H9 (cell line): Measurements from ENCODE around the gene S100A6. TPM values are rescaled to one million over a fixed set of nuclear protein-coding genes. Genes with fewer than 3 reads are reported as not detected.

Source experiments
- DNase-seq: peaks from one replicate; pipeline ENCODE4 v3.0.0-alpha.2; 2017
- H2AFZ ChIP-seq: one replicate; pipeline ENCODE4 v1.6.1; 2013; ENCODE audit warnings: mild to moderate bottlenecking, low read length, control low read depth, moderate library complexity
- H2AK5ac ChIP-seq: 2 replicates; pipeline ENCODE4 v1.6.1; 2013; ENCODE audit warnings: low read length, control low read depth, mixed read lengths; ENCODE audit not compliant: insufficient read length
- H2BK120ac ChIP-seq: one replicate; pipeline ENCODE4 v1.6.1; 2013; ENCODE audit warnings: low read depth, mild to moderate bottlenecking, low read length, control low read depth, inconsistent platforms; ENCODE audit not compliant: poor library complexity, severe bottlenecking
- H2BK12ac ChIP-seq: 2 replicates; pipeline ENCODE4 v1.6.1; 2013; ENCODE audit warnings: low read length, control low read depth, mixed read lengths, low read depth; ENCODE audit not compliant: insufficient read length
- H2BK15ac ChIP-seq: 2 replicates; pipeline ENCODE4 v1.6.1; 2013; ENCODE audit warnings: low read depth, low read length, control low read depth
- H2BK20ac ChIP-seq: one replicate; pipeline ENCODE4 v1.6.1; 2013; ENCODE audit warnings: low read depth, mild to moderate bottlenecking, low read length, control low read depth, inconsistent platforms; ENCODE audit not compliant: poor library complexity, severe bottlenecking
- H2BK5ac ChIP-seq: 2 replicates; pipeline ENCODE4 v1.6.1; 2013; ENCODE audit warnings: low read length, control low read depth, mixed read lengths; ENCODE audit not compliant: insufficient read length
- H3K14ac ChIP-seq: 2 replicates; pipeline ENCODE4 v1.6.1; 2013; ENCODE audit warnings: low read length, control low read depth; ENCODE audit not compliant: insufficient read depth
- H3K18ac ChIP-seq: 2 replicates; pipeline ENCODE4 v1.6.1; 2013; ENCODE audit warnings: low read depth, mild to moderate bottlenecking, mixed read lengths, low read length, control low read depth; ENCODE audit not compliant: insufficient read length
- H3K23ac ChIP-seq: 2 replicates; pipeline ENCODE4 v1.6.1; 2013; ENCODE audit warnings: low read length, control low read depth, mixed read lengths, low read depth; ENCODE audit not compliant: insufficient read length
- H3K23me2 ChIP-seq: 2 replicates; pipeline ENCODE4 v1.6.1; 2013; ENCODE audit warnings: low read depth, mild to moderate bottlenecking, mixed read lengths, low read length, control low read depth; ENCODE audit not compliant: insufficient read length, poor library complexity, severe bottlenecking
- H3K27ac ChIP-seq: 2 replicates; pipeline ENCODE4 v1.5.1; 2013; ENCODE audit warnings: low read length, control low read depth, mixed read lengths, low read depth; ENCODE audit not compliant: insufficient read length
- H3K27me3 ChIP-seq: 2 replicates; pipeline ENCODE4 v1.6.1; 2013; ENCODE audit warnings: low read length, control low read depth, inconsistent platforms; ENCODE audit not compliant: insufficient read depth
- H3K4ac ChIP-seq: 2 replicates; pipeline ENCODE4 v1.6.1; 2013; ENCODE audit warnings: low read depth, mild to moderate bottlenecking, control low read depth, inconsistent platforms, low read length, moderate library complexity
- H3K4me1 ChIP-seq: 2 replicates; pipeline ENCODE4 v1.6.1; 2013; ENCODE audit warnings: low read length, control low read depth, inconsistent platforms; ENCODE audit not compliant: insufficient read depth
- H3K4me2 ChIP-seq: 2 replicates; pipeline ENCODE4 v1.6.1; 2013; ENCODE audit warnings: low read length, control low read depth, mixed read lengths; ENCODE audit not compliant: insufficient read length, insufficient read depth
- H3K56ac ChIP-seq: 2 replicates; pipeline ENCODE4 v1.6.1; 2013; ENCODE audit warnings: low read depth, mild to moderate bottlenecking, mixed read lengths, low read length, control low read depth; ENCODE audit not compliant: insufficient read length
- H3K79me1 ChIP-seq: 2 replicates; pipeline ENCODE4 v1.6.1; 2013; ENCODE audit warnings: low read depth, mild to moderate bottlenecking, moderate library complexity, low read length, control low read depth, inconsistent platforms; ENCODE audit not compliant: insufficient read depth, poor library complexity, severe bottlenecking
- H3K79me2 ChIP-seq: 2 replicates; pipeline ENCODE4 v1.6.1; 2013; ENCODE audit warnings: low read length, control low read depth, inconsistent platforms; ENCODE audit not compliant: insufficient read depth
- H3K9ac ChIP-seq: 2 replicates; pipeline ENCODE4 v1.6.1; 2013; ENCODE audit warnings: low read length, control low read depth, mixed read lengths; ENCODE audit not compliant: insufficient read length; ENCODE audit errors: extremely low read depth
- H3K9me3 ChIP-seq: one replicate; pipeline ENCODE4 v1.6.1; 2013; ENCODE audit warnings: low read depth, low read length, inconsistent platforms; ENCODE audit not compliant: control insufficient read depth
- H3T11ph ChIP-seq: one replicate; pipeline ENCODE4 v1.6.1; 2013; ENCODE audit warnings: mild to moderate bottlenecking, low read length, control low read depth, inconsistent platforms
- H4K20me1 ChIP-seq: one replicate; pipeline ENCODE4 v1.6.1; 2013; ENCODE audit not compliant: control insufficient read depth, insufficient read length, insufficient read depth
- H4K5ac ChIP-seq: 2 replicates; pipeline ENCODE4 v1.6.1; 2013; ENCODE audit warnings: low read depth, mild to moderate bottlenecking, mixed read lengths, low read length, control low read depth; ENCODE audit not compliant: insufficient read length
- H4K8ac ChIP-seq: replicated peaks from 2 replicates; pipeline ENCODE4 v1.6.1; 2013; ENCODE audit warnings: low read length, control low read depth, mixed read lengths, low read depth; ENCODE audit not compliant: insufficient read length
- H4K91ac ChIP-seq: 2 replicates; pipeline ENCODE4 v1.6.1; 2013; ENCODE audit warnings: low read depth, mild to moderate bottlenecking, moderate library complexity, mixed read lengths, low read length, control low read depth; ENCODE audit not compliant: insufficient read length
- H3K27ac Mint-ChIP-seq, 3 experiments: 2 replicates in 2 of 3; 3 replicates in 1 of 3; pipeline ENCODE4 v1.8.0; 2020 to 2021; ENCODE audit warnings: mixed read lengths in 3 of 3, mild to moderate bottlenecking in 1 of 3, moderate library complexity in 1 of 3
- H3K27me3 Mint-ChIP-seq: 2 replicates; pipeline ENCODE4 v1.8.0; 2021; ENCODE audit warnings: low read depth, mild to moderate bottlenecking, moderate library complexity, mixed read lengths
- H3K36me3 Mint-ChIP-seq, 3 experiments: 2 replicates in 2 of 3; 3 replicates in 1 of 3; pipeline ENCODE4 v1.8.0; 2020 to 2021; ENCODE audit warnings: low read depth in 3 of 3, mixed read lengths in 3 of 3; ENCODE audit not compliant: insufficient read depth in 1 of 3
- H3K4me1 Mint-ChIP-seq, 2 experiments: 2 replicates each; pipeline ENCODE4 v1.8.0; 2020; ENCODE audit warnings: mixed read lengths in 2 of 2
- H3K4me3 Mint-ChIP-seq, 2 experiments: 2 replicates in 1 of 2; 3 replicates in 1 of 2; pipeline ENCODE4 v1.8.0; 2020 to 2021; ENCODE audit warnings: mild to moderate bottlenecking in 2 of 2, mixed read lengths in 2 of 2, moderate library complexity in 1 of 2
- H3K9me3 Mint-ChIP-seq, 2 experiments: 2 replicates in 1 of 2; 3 replicates in 1 of 2; pipeline ENCODE4 v1.8.0; 2020; ENCODE audit warnings: mild to moderate bottlenecking in 2 of 2, mixed read lengths in 2 of 2, moderate library complexity in 1 of 2
- CTCF ChIP-seq: fragments of 200-600 bp; sonication (generic); conservative IDR thresholded peaks from 3 replicates; pipeline ENCODE4 v1.8.0; 2021; ENCODE audit warnings: antibody characterized with exemption, mild to moderate bottlenecking
- WGBS: extraction: QIAGEN DNeasy Blood & Tissue Kit; methylation state at CpG from one replicate; pipeline ENCODE4 v1.1.7; 2013; ENCODE audit warnings: missing lambda C conversion rate, low lambda C conversion rate, mixed read lengths; ENCODE audit not compliant: insufficient read length; ENCODE audit errors: extremely low coverage; 5-methylcytosine and 5-hydroxymethylcytosine counted together
- total RNA-seq: library from RNA; stranded (reverse); gene quantifications from 2 replicates; pipeline ENCODE4 v1.2.1, GENCODE V29; 2021

S100A6 gene
- total RNA-seq, 1 experiment from 2014 or later, result not detected

- no peak overlapping the region for H2BK120ac ChIP-seq
- no peak overlapping the region for H2BK20ac ChIP-seq
- no CpG with 5 or more reads among the region's 2 CpGs for WGBS
- no peak overlapping the region for H4K8ac ChIP-seq
- no peaks in the 10 kb centered on the region for H3K79me1 ChIP-seq
- H4K20me1 ChIP-seq, result no peaks in the 10 kb centered on the region
- H2AK5ac ChIP-seq, result no peak overlapping the region
- H3K27ac ChIP-seq, result no peak overlapping the region
- no peaks in the 10 kb centered on the region for H3K9me3 ChIP-seq
- no peak overlapping the region for H3K9ac ChIP-seq
- no peak overlapping the region for H3K4ac ChIP-seq
- Mint-ChIP-seq H3K4me1 (peaks cover 32 to 40% of the 10 kb centered on the region in 2 experiments), H3K27me3 (peaks cover 5% of the 10 kb centered on the region), H3K27ac (no peak overlapping the region), H3K4me3 (peak overlapping the region; percentile 60 to 72; a peak in 4 of 5 replicates), H3K36me3 (no peaks in the 10 kb centered on the region), H3K9me3 (no peaks in the 10 kb centered on the region)
- H3K18ac ChIP-seq, result no peak overlapping the region
- no peak overlapping the region for H4K5ac ChIP-seq
- no peak overlapping the region for H3K14ac ChIP-seq
- no peak overlapping the region for H3T11ph ChIP-seq
- H2BK5ac ChIP-seq, result no peak overlapping the region
- no peaks in the 10 kb centered on the region for H3K23me2 ChIP-seq
- no peak overlapping the region for H2BK12ac ChIP-seq
- no peak for TF ChIP-seq CTCF
- no peaks in the 10 kb centered on the region; the same call in 1 of the 2 replicates for H3K27me3 ChIP-seq
- H3K23ac ChIP-seq, result no peak overlapping the region
- no peak overlapping the region for H3K4me2 ChIP-seq
- no peak overlapping the region for H3K56ac ChIP-seq
- no peaks in the 10 kb centered on the region for H3K79me2 ChIP-seq
- H2AFZ ChIP-seq, result no peak overlapping the region
- H2BK15ac ChIP-seq, result no peak overlapping the region
- no peak overlapping the region for H4K91ac ChIP-seq
- peaks cover 5% of the 10 kb centered on the region; the same call in 1 of the 2 replicates for H3K4me1 ChIP-seq
- no peak for DNase-seq
Measured at GRCh38 chr1:153532181-153532580, 3.6 kb downstream of the S100A6 start.
